OCI-LY1 (cell line): Measurements from ENCODE around the gene NCF2.

Source experiments
- H2AFZ ChIP-seq: fragments of 200-600 bp; sonication (generic), shearing (Covaris generic); 2 replicates; pipeline ENCODE4 v1.6.0; 2014; ENCODE audit warnings: antibody characterized with exemption, mild to moderate bottlenecking, low read length
- H3F3A ChIP-seq: fragments of 200-600 bp; sonication (generic), shearing (Covaris generic); 2 replicates; pipeline ENCODE4 v1.6.0; 2014; ENCODE audit warnings: mild to moderate bottlenecking, antibody characterized with exemption, low read length, moderate library complexity; ENCODE audit not compliant: insufficient read depth
- H3K27ac ChIP-seq: fragments of 200-600 bp; sonication (generic); 2 replicates; pipeline ENCODE4 v1.5.1; 2014; ENCODE audit warnings: low read length, mixed run types, mild to moderate bottlenecking, low read depth; ENCODE audit not compliant: poor library complexity, severe bottlenecking
- H3K27me3 ChIP-seq: fragments of 200-600 bp; sonication (generic); 2 replicates; pipeline ENCODE4 v1.6.0; 2014; ENCODE audit warnings: antibody characterized with exemption, mild to moderate bottlenecking, low read length, moderate library complexity; ENCODE audit not compliant: insufficient read depth
- H3K36me3 ChIP-seq: fragments of 200-600 bp; sonication (generic); 2 replicates; pipeline ENCODE4 v1.6.1; 2014; ENCODE audit warnings: mild to moderate bottlenecking, antibody characterized with exemption, low read length, moderate library complexity, mixed read lengths; ENCODE audit not compliant: insufficient read depth
- H3K4me1 ChIP-seq: fragments of 200-600 bp; sonication (generic); 2 replicates; pipeline ENCODE4 v1.5.1; 2014; ENCODE audit warnings: mild to moderate bottlenecking, low read length, moderate library complexity; ENCODE audit not compliant: insufficient read depth, severe bottlenecking
- H3K4me2 ChIP-seq: fragments of 200-600 bp; sonication (generic), shearing (Covaris generic); 2 replicates; pipeline ENCODE4 v1.6.1; 2014; ENCODE audit warnings: low read length
- H3K4me3 ChIP-seq: fragments of 200-600 bp; sonication (generic); 2 replicates; pipeline ENCODE4 v1.5.1; 2014; ENCODE audit warnings: low read length, low read depth, mild to moderate bottlenecking, mixed read lengths; ENCODE audit not compliant: poor library complexity, severe bottlenecking
- H3K79me2 ChIP-seq: fragments of 200-600 bp; shearing (Covaris generic); 2 replicates; pipeline ENCODE4 v1.6.1; 2016; ENCODE audit warnings: mixed run types, low read length, mixed read lengths; ENCODE audit not compliant: insufficient read depth
- H3K9ac ChIP-seq: fragments of 200-600 bp; sonication (generic), shearing (Covaris generic); 2 replicates; pipeline ENCODE4 v1.6.1; 2014; ENCODE audit warnings: mild to moderate bottlenecking, low read length, mixed read lengths
- H3K9me2 ChIP-seq: fragments of 200-600 bp; sonication (generic), shearing (Covaris generic); 2 replicates; pipeline ENCODE4 v1.6.1; 2014; ENCODE audit warnings: low read depth, mild to moderate bottlenecking, low read length, mixed read lengths
- H3K9me3 ChIP-seq: fragments of 200-600 bp; shearing (Covaris generic); 2 replicates; pipeline ENCODE4 v1.6.1; 2014; ENCODE audit warnings: low read length, mixed read lengths
- H4K20me1 ChIP-seq: fragments of 200-600 bp; sonication (generic), shearing (Covaris generic); 2 replicates; pipeline ENCODE4 v1.6.0; 2016; ENCODE audit warnings: mild to moderate bottlenecking, low read length; ENCODE audit not compliant: insufficient read depth
- EZH2 ChIP-seq: fragments of 200-600 bp; sonication (generic), shearing (Covaris generic); IDR thresholded peaks from 2 replicates; pipeline ENCODE4 v1.8.0; 2017; ENCODE audit warnings: borderline replicate concordance, mixed run types, mild to moderate bottlenecking, antibody characterized with exemption, low read length, moderate library complexity, mixed read lengths
- TF ChIP-seq, protein P1 (sequence below): fragments of 200-600 bp; sonication (generic), shearing (Covaris generic); IDR thresholded peaks from 2 replicates; pipeline ENCODE4 v1.5.1; 2017; ENCODE audit warnings: mild to moderate bottlenecking, antibody characterized with exemption, low read length, moderate library complexity, mixed read lengths

NCF2 gene

DNA sequence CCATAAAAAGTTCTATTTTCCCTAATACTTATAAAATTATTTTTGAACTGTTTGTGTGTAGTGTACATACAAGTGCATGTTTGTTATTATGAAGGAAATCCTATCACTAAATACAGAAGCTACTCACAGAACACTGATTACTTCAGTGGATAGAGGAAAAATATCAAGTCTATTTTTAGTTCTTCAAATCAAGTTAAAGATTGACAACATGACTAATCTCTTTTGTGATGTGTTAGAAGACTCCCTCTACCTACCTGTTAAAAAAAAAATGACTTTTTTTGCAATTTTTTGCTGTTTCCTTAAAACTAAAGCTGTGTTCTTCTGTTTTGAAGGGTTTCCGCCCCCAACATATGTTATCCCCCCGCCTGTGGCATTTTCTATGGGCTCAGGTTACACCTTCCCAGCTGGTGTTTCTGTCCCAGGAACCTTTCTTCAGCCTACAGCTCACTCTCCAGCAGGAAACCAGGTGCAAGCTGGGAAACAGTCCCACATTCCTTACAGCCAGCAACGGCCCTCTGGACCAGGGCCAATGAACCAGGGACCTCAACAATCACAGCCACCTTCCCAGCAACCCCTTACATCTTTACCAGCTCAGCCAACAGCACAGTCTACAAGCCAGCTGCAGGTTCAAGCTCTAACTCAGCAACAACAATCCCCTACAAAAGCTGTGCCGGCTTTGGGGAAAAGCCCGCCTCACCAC is 45.5 kb downstream of the NCF2 start:
- H3K4me3 ChIP-seq: no peak overlapping the region
- TF ChIP-seq EZH2: no peak
- TF ChIP-seq, protein P1, sequence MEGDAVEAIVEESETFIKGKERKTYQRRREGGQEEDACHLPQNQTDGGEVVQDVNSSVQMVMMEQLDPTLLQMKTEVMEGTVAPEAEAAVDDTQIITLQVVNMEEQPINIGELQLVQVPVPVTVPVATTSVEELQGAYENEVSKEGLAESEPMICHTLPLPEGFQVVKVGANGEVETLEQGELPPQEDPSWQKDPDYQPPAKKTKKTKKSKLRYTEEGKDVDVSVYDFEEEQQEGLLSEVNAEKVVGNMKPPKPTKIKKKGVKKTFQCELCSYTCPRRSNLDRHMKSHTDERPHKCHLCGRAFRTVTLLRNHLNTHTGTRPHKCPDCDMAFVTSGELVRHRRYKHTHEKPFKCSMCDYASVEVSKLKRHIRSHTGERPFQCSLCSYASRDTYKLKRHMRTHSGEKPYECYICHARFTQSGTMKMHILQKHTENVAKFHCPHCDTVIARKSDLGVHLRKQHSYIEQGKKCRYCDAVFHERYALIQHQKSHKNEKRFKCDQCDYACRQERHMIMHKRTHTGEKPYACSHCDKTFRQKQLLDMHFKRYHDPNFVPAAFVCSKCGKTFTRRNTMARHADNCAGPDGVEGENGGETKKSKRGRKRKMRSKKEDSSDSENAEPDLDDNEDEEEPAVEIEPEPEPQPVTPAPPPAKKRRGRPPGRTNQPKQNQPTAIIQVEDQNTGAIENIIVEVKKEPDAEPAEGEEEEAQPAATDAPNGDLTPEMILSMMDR: no peak

DNA sequence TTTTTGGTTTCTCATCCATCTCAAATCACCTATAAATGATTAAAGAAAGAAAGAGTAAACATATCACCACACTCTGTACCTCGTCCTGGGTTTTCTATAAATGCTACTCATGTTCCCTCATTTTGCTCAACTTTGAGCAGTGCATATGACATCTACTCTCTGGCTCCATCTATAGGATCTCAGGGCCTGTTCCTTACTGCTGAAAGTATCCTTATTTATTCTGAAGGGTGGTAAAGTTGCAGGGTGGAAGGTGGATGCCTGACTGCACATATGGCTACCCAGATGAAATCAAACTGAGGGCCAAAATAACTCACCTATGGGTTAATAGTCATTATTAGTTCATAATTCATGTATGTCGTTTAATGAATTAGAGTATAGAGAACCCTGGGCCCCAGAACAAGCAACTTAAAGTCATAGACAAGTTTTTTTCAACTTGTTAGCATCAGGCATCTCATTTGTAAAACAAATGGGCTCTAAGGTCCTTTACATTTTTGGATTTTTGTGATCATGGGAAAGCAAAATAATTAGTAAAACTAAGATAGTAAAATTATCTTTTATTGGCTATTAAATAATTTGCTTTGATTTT is 46.5 kb downstream of the NCF2 start:
- Histone ChIP-seq H3K27ac (no peak overlapping the region), H3K9ac (no peak overlapping the region), H4K20me1 (no peaks in the 10 kb centered on the region), H3K9me2 (no peaks in the 10 kb centered on the region), H2AFZ (no peak overlapping the region), H3K4me1 (peaks cover 8% of the 10 kb centered on the region), H3K27me3 (no peaks in the 10 kb centered on the region), H3K36me3 (peaks cover 89% of the 10 kb centered on the region), H3K9me3 (no peaks in the 10 kb centered on the region), H3F3A (no peaks in the 10 kb centered on the region; the same call in 1 of the 2 replicates), H3K4me2 (no peak overlapping the region), H3K79me2 (no peaks in the 10 kb centered on the region), H3K4me3 (no peak overlapping the region)
- TF ChIP-seq, protein P1: peak; percentile 57; the same call in 1 of the 2 replicates
- no peak for TF ChIP-seq EZH2

More for the DNA sequence above, 45.5 kb downstream of the NCF2 start:
- no peaks in the 10 kb centered on the region for H3K27me3 ChIP-seq
- H3K9me3 ChIP-seq: no peaks in the 10 kb centered on the region
- no peak overlapping the region for H3K4me2 ChIP-seq
- no peak overlapping the region for H2AFZ ChIP-seq
- H3K4me1 ChIP-seq: peaks cover 8% of the 10 kb centered on the region
- H3F3A ChIP-seq: no peaks in the 10 kb centered on the region; the same call in 1 of the 2 replicates
- no peaks in the 10 kb centered on the region for H3K9me2 ChIP-seq
- peaks cover 91% of the 10 kb centered on the region for H3K36me3 ChIP-seq
- no peak overlapping the region for H3K9ac ChIP-seq
- H4K20me1 ChIP-seq: no peaks in the 10 kb centered on the region
- H3K79me2 ChIP-seq: no peaks in the 10 kb centered on the region
- H3K27ac ChIP-seq: no peak overlapping the region

GRCh38 chr1:183537405-183537804 is 52.9 kb downstream of the NCF2 start:
- Histone ChIP-seq H3K4me1 (no peaks in the 10 kb centered on the region), H3K36me3 (peaks cover 86% of the 10 kb centered on the region), H3K4me3 (no peak overlapping the region), H4K20me1 (no peaks in the 10 kb centered on the region), H2AFZ (no peak overlapping the region), H3K27me3 (no peaks in the 10 kb centered on the region), H3K9me2 (no peaks in the 10 kb centered on the region), H3K4me2 (no peak overlapping the region), H3K79me2 (no peaks in the 10 kb centered on the region), H3F3A (no peaks in the 10 kb centered on the region; the same call in 1 of the 2 replicates), H3K27ac (no peak overlapping the region), H3K9me3 (no peaks in the 10 kb centered on the region), H3K9ac (no peak overlapping the region)
- no peak for TF ChIP-seq EZH2
- TF ChIP-seq, protein P1: no peak
